GM12878 (cell line): ENCODE measurements around the gene MAST4. TPM values are rescaled to one million over a fixed set of nuclear protein-coding genes. Genes with fewer than 3 reads are reported as not detected.

Experiments
- ATAC-seq: fragments of 200-7000 bp; cut with Tn5 transposase; 3 replicates; pipeline ENCODE4 v1.9.1; 2020; ENCODE audit warnings: mild to moderate bottlenecking, moderate library complexity
- BruUV-seq: library from RNA; stranded (reverse); fragments of 400-500 nt; replicated peaks from 2 replicates; lab custom pipeline; 2021; lab: Mats Ljungman, UMichigan
- CTCF ChIA-PET: fragments of 300-600 bp; sonication (Branson Sonifier 250); formaldehyde crosslinking; extraction: SDS; loops from one replicate; lab custom pipeline; 2021; ENCODE audit warnings: inconsistent platforms; lab: Yijun Ruan, JAX
- POLR2A ChIA-PET: fragments of 350-600 bp; formaldehyde crosslinking; extraction: SDS; loops from one replicate; lab custom pipeline; 2021; ENCODE audit warnings: inconsistent platforms; lab: Charles Lee
- RAD21 ChIA-PET: fragments of 300-600 bp; sonication (Branson Sonifier 250); formaldehyde crosslinking; loops from one replicate; lab custom pipeline; 2023; ENCODE audit warnings: antibody characterized with exemption; ENCODE audit not compliant: unreplicated experiment; lab: Charles Lee
- SMC1A ChIA-PET: fragments of 300-600 bp; sonication (Branson Sonifier 250); formaldehyde crosslinking; loops from one replicate; lab custom pipeline; 2023; ENCODE audit not compliant: unreplicated experiment, uncharacterized antibody; lab: Charles Lee
- DNase-seq: peaks from one replicate; pipeline ENCODE4 v3.0.0-alpha.2; 2011; ENCODE audit warnings: low read depth, low spot score
- FAIRE-seq: peaks from 3 replicates; lab custom pipeline; 2011; peaks lifted over from hg19 to GRCh38; lab: Jason Lieb, UNC
- H2AFZ ChIP-seq: 2 replicates; pipeline ENCODE4 v1.6.0; 2011; ENCODE audit warnings: low read depth, low read length, control low read depth; ENCODE audit not compliant: control insufficient read depth
- H3K27ac ChIP-seq: 2 replicates; pipeline ENCODE4 v1.5.1; 2011; ENCODE audit warnings: control low read depth; ENCODE audit not compliant: control insufficient read depth, insufficient read depth
- H3K27me3 ChIP-seq, 2 experiments: replicated peaks in 1 of 2; 2 replicates each; pipeline versions ENCODE4 v1.6.0 to v1.6.1; 2011; ENCODE audit warnings: low read length in 1 of 2; ENCODE audit not compliant: control insufficient read depth in 2 of 2, insufficient read depth in 2 of 2
- H3K36me3 ChIP-seq, 2 experiments: 2 replicates each; pipeline ENCODE4 v1.5.1; 2011; ENCODE audit warnings: low read length in 1 of 2; ENCODE audit not compliant: control insufficient read depth in 2 of 2, insufficient read depth in 2 of 2
- H3K4me1 ChIP-seq: 2 replicates; pipeline ENCODE4 v1.6.1; 2011; ENCODE audit warnings: mild to moderate bottlenecking, low read length, moderate library complexity, mixed read lengths; ENCODE audit not compliant: control insufficient read depth, insufficient read depth
- H3K4me2 ChIP-seq: 2 replicates; pipeline ENCODE4 v1.6.0; 2011; ENCODE audit warnings: control low read depth; ENCODE audit not compliant: control insufficient read depth, insufficient read depth
- H3K4me3 ChIP-seq: fragments of 200-600 bp; sonication (generic); 2 replicates; pipeline ENCODE4 v1.5.1; 2016
- H3K79me2 ChIP-seq: 2 replicates; pipeline ENCODE4 v1.6.0; 2011; ENCODE audit warnings: low read length; ENCODE audit not compliant: control insufficient read depth, insufficient read depth
- H3K9ac ChIP-seq: 2 replicates; pipeline ENCODE4 v1.8.0; 2011; ENCODE audit warnings: low read length, control low read depth, mixed read lengths; ENCODE audit not compliant: control insufficient read depth, insufficient read depth
- H3K9me3 ChIP-seq: replicated peaks from 3 replicates; pipeline ENCODE4 v1.5.1; 2011; ENCODE audit warnings: mild to moderate bottlenecking, low read length; ENCODE audit not compliant: control insufficient read depth, insufficient read depth
- H4K20me1 ChIP-seq: 2 replicates; pipeline ENCODE4 v1.6.0; 2011; ENCODE audit not compliant: control insufficient read depth, insufficient read depth
- CBFB ChIP-seq: IDR thresholded peaks from 2 replicates; pipeline ENCODE4 v1.6.1; 2016; ENCODE audit warnings: antibody characterized with exemption, low read depth
- CREM ChIP-seq: IDR thresholded peaks from 2 replicates; pipeline ENCODE4 v1.6.1; 2014; ENCODE audit warnings: antibody characterized with exemption, low read depth
- EED ChIP-seq: sonication (generic); IDR thresholded peaks from 2 replicates; pipeline ENCODE4 v1.6.1; 2016; ENCODE audit warnings: antibody characterized with exemption, low read depth
- ETV6 ChIP-seq, 2 experiments: fragments of 450-650 bp in 1 of 2; IDR thresholded peaks in 1 of 2; conservative IDR thresholded peaks in 1 of 2; 2 replicates each; pipeline ENCODE4 v1.6.1; 2014; ENCODE audit warnings: antibody characterized with exemption in 1 of 2, borderline replicate concordance in 1 of 2, low read depth in 1 of 2, mild to moderate bottlenecking in 1 of 2, moderate library complexity in 1 of 2
- MEF2A ChIP-seq: IDR thresholded peaks from 2 replicates; pipeline ENCODE4 v1.6.1; 2011; ENCODE audit warnings: low read depth, mild to moderate bottlenecking, low read length, moderate library complexity; ENCODE audit not compliant: insufficient read depth
- RUNX3 ChIP-seq: IDR thresholded peaks from 2 replicates; pipeline ENCODE4 v1.6.1; 2012; ENCODE audit warnings: low read length, inconsistent platforms
- SMC3 ChIP-seq: IDR thresholded peaks from 2 replicates; pipeline ENCODE4 v1.6.1; 2011; ENCODE audit warnings: low read length, improper control_type of control experiment, borderline replicate concordance
- SPI1 ChIP-seq: IDR thresholded peaks from 2 replicates; pipeline ENCODE4 v1.6.1; 2011; ENCODE audit warnings: low read depth, mild to moderate bottlenecking, low read length, moderate library complexity, borderline replicate concordance; ENCODE audit not compliant: insufficient read depth
- ZNF384 ChIP-seq: IDR thresholded peaks from 2 replicates; pipeline ENCODE4 v1.6.1; 2012; ENCODE audit warnings: low read depth, mild to moderate bottlenecking, low read length, improper control_type of control experiment, borderline replicate concordance
- in situ Hi-C: fragments of 300-500 bp; cut with MboI; formaldehyde crosslinking; loops from 9 replicates; pipeline ENCODE4 v1.14.3; 2018; ENCODE audit warnings: mixed read lengths
- intact Hi-C: fragments of 100-400 bp; cut with micrococcal nuclease; formaldehyde crosslinking; loops from one replicate; pipeline ENCODE4 v1.14.2; 2022; ENCODE audit not compliant: unreplicated experiment
- polyA plus RNA-seq, 11 experiments: library from polyadenylated mRNA; depleted of rRNA in 4 of 11; unstranded in 6 of 11; stranded (reverse) in 5 of 11; fragments of >200 nt; fragmentation: Nextera tagmentation in 4 of 11; fragmentation: Illumina TruSeq in 1 of 11; extraction: Ambion mirVana in 4 of 11; extraction: Trizol in 1 of 11; gene quantifications; 1 replicate in 1 of 11; 2 replicates in 10 of 11; pipeline versions ENCODE4 v1.2.1 to v1.2.3, GENCODE V29; 2011 to 2016; ENCODE audit warnings: inconsistent platforms in 2 of 11, missing spikeins in 2 of 11, low read depth in 1 of 11
- total RNA-seq, 4 experiments: library from RNA; depleted of rRNA in 3 of 4; stranded (reverse); fragments of >200 nt in 3 of 4; fragmentation: Illumina TruSeq in 1 of 4; extraction: Trizol in 1 of 4; gene quantifications; 2 replicates each; pipeline versions ENCODE4 v1.2.1 to v1.2.3, GENCODE V29; 2013 to 2021
- TF ChIP-seq, protein P1 (sequence below): fragments of 450-650 bp; formaldehyde crosslinking; IDR thresholded peaks from 2 replicates; pipeline ENCODE4 v1.4.0; 2020; ENCODE audit warnings: mild to moderate bottlenecking, moderate library complexity

MAST4 gene
- total and polyA plus RNA-seq, 10 of the 15 experiments (the other 5 are each of a cell fraction or from before 2014, with no cell fraction given), result 0.02 to 1.6 (median 0.29) TPM; not detected in 1

DNA sequence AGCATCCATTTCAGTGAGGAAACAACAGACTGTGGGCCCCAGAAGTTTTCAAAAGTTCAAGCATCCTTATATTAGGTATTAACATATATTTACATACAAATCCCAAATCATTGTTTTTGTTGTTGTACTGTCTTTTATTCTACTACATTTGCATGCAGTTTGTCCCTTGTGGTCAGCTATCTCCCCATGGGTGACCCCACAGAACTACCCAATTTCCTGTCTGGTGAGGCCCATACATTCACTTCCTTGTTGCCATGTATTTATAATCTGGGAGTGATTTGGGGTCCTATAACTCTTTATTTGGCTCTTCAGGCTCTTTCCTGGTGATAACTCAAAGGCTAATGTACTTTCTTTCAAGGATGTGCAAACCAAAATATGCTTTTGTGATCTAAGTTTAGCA is 603.7 kb downstream of the MAST4 start:
- no peak overlapping the region for H2AFZ ChIP-seq
- no peak overlapping the region for H3K4me3 ChIP-seq
- H3K27me3 ChIP-seq, result no peaks in the 10 kb centered on the region; a peak in 1 of 4 replicates
- peaks cover 69% of the 10 kb centered on the region for H3K4me1 ChIP-seq
- no TSS peak for BruUV-seq
- no peaks in the 10 kb centered on the region for H3K79me2 ChIP-seq
- DNase-seq, result no peak
- H3K4me2 ChIP-seq, result no peak overlapping the region
- ChIA-PET CTCF (interaction anchor here (0.7 to 1.3 kb wide), 2 partner anchors 34 to 36 kb away, joined by 3 to 4 read pairs; no protein-coding TSS in a partner anchor), RAD21 (interaction anchor here (1.0 kb wide), 1 partner anchor 33 kb away, joined by 3 read pairs; no protein-coding TSS in a partner anchor), POLR2A (no interaction called here), SMC1A (interaction anchor here (1.8 kb wide), 1 partner anchor 9 kb away, joined by 5 read pairs; no protein-coding TSS in a partner anchor)
- no peaks in the 10 kb centered on the region for H4K20me1 ChIP-seq
- no peak overlapping the region for H3K9ac ChIP-seq
- in situ Hi-C loops (loop anchor here (25.0 kb wide), 1 partner anchor 388 kb away; no protein-coding TSS in a partner anchor), intact Hi-C loops (loop anchor here (10.0 kb wide), 2 partner anchors 135 to 355 kb away; no protein-coding TSS in a partner anchor)
- no peak for FAIRE-seq
- no peaks in the 10 kb centered on the region; the same call in 1 of the 3 replicates for H3K9me3 ChIP-seq
- no peaks in the 10 kb centered on the region for H3K36me3 ChIP-seq
- peak; percentile 14; the same call in 1 of the 3 replicates for ATAC-seq
- 0 out of 2 replicates have a peak, but pooled peaks have one; percentile 44 for TF ChIP-seq MEF2A
- TF ChIP-seq CREM, result 0 out of 2 replicates have a peak, but pooled peaks have one; percentile 29
- 0 out of 4 replicates have a peak, but pooled peaks of 1 of the 2 experiments have one; percentile 17 for TF ChIP-seq ETV6 (conservative IDR thresholded peaks at IDR 0.05 in 1 of 2, IDR thresholded peaks at IDR 0.05 in 1 of 2; ENCODE audit: borderline replicate concordance in 1 of 2, low read depth in 1 of 2)
- no peak for TF ChIP-seq ZNF384
- TF ChIP-seq, protein P1, sequence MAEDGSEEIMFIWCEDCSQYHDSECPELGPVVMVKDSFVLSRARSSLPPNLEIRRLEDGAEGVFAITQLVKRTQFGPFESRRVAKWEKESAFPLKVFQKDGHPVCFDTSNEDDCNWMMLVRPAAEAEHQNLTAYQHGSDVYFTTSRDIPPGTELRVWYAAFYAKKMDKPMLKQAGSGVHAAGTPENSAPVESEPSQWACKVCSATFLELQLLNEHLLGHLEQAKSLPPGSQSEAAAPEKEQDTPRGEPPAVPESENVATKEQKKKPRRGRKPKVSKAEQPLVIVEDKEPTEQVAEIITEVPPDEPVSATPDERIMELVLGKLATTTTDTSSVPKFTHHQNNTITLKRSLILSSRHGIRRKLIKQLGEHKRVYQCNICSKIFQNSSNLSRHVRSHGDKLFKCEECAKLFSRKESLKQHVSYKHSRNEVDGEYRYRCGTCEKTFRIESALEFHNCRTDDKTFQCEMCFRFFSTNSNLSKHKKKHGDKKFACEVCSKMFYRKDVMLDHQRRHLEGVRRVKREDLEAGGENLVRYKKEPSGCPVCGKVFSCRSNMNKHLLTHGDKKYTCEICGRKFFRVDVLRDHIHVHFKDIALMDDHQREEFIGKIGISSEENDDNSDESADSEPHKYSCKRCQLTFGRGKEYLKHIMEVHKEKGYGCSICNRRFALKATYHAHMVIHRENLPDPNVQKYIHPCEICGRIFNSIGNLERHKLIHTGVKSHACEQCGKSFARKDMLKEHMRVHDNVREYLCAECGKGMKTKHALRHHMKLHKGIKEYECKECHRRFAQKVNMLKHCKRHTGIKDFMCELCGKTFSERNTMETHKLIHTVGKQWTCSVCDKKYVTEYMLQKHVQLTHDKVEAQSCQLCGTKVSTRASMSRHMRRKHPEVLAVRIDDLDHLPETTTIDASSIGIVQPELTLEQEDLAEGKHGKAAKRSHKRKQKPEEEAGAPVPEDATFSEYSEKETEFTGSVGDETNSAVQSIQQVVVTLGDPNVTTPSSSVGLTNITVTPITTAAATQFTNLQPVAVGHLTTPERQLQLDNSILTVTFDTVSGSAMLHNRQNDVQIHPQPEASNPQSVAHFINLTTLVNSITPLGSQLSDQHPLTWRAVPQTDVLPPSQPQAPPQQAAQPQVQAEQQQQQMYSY (CRISPR knock-in tag), result no peak
- TF ChIP-seq CBFB, result 0 out of 2 replicates have a peak, but pooled peaks have one; percentile 40
- peak; percentile 45; the same call in 1 of the 2 replicates for TF ChIP-seq SPI1
- peak; percentile 92 for TF ChIP-seq RUNX3
- 0 out of 2 replicates have a peak, but pooled peaks have one; percentile 38 for TF ChIP-seq EED
- TF ChIP-seq SMC3, result no peak
- H3K27ac ChIP-seq, result no peak overlapping the region
